H9 (cell line): ENCODE data around the gene NKX1-2. TPM values are rescaled to one million over a fixed set of nuclear protein-coding genes. Genes with fewer than 3 reads are reported as not detected.

Experiments used
- DNase-seq: peaks from one replicate; pipeline ENCODE4 v3.0.0-alpha.2; 2017
- H2AFZ ChIP-seq: one replicate; pipeline ENCODE4 v1.6.1; 2013; ENCODE audit warnings: mild to moderate bottlenecking, low read length, control low read depth, moderate library complexity
- H2AK5ac ChIP-seq: 2 replicates; pipeline ENCODE4 v1.6.1; 2013; ENCODE audit warnings: low read length, control low read depth, mixed read lengths; ENCODE audit not compliant: insufficient read length
- H2BK120ac ChIP-seq: one replicate; pipeline ENCODE4 v1.6.1; 2013; ENCODE audit warnings: low read depth, mild to moderate bottlenecking, low read length, control low read depth, inconsistent platforms; ENCODE audit not compliant: poor library complexity, severe bottlenecking
- H2BK12ac ChIP-seq: 2 replicates; pipeline ENCODE4 v1.6.1; 2013; ENCODE audit warnings: low read length, control low read depth, mixed read lengths, low read depth; ENCODE audit not compliant: insufficient read length
- H2BK15ac ChIP-seq: 2 replicates; pipeline ENCODE4 v1.6.1; 2013; ENCODE audit warnings: low read depth, low read length, control low read depth
- H2BK20ac ChIP-seq: one replicate; pipeline ENCODE4 v1.6.1; 2013; ENCODE audit warnings: low read depth, mild to moderate bottlenecking, low read length, control low read depth, inconsistent platforms; ENCODE audit not compliant: poor library complexity, severe bottlenecking
- H2BK5ac ChIP-seq: 2 replicates; pipeline ENCODE4 v1.6.1; 2013; ENCODE audit warnings: low read length, control low read depth, mixed read lengths; ENCODE audit not compliant: insufficient read length
- H3K14ac ChIP-seq: 2 replicates; pipeline ENCODE4 v1.6.1; 2013; ENCODE audit warnings: low read length, control low read depth; ENCODE audit not compliant: insufficient read depth
- H3K18ac ChIP-seq: 2 replicates; pipeline ENCODE4 v1.6.1; 2013; ENCODE audit warnings: low read depth, mild to moderate bottlenecking, mixed read lengths, low read length, control low read depth; ENCODE audit not compliant: insufficient read length
- H3K23ac ChIP-seq: 2 replicates; pipeline ENCODE4 v1.6.1; 2013; ENCODE audit warnings: low read length, control low read depth, mixed read lengths, low read depth; ENCODE audit not compliant: insufficient read length
- H3K23me2 ChIP-seq: 2 replicates; pipeline ENCODE4 v1.6.1; 2013; ENCODE audit warnings: low read depth, mild to moderate bottlenecking, mixed read lengths, low read length, control low read depth; ENCODE audit not compliant: insufficient read length, poor library complexity, severe bottlenecking
- H3K27ac ChIP-seq: 2 replicates; pipeline ENCODE4 v1.5.1; 2013; ENCODE audit warnings: low read length, control low read depth, mixed read lengths, low read depth; ENCODE audit not compliant: insufficient read length
- H3K27me3 ChIP-seq: 2 replicates; pipeline ENCODE4 v1.6.1; 2013; ENCODE audit warnings: low read length, control low read depth, inconsistent platforms; ENCODE audit not compliant: insufficient read depth
- H3K4ac ChIP-seq: 2 replicates; pipeline ENCODE4 v1.6.1; 2013; ENCODE audit warnings: low read depth, mild to moderate bottlenecking, control low read depth, inconsistent platforms, low read length, moderate library complexity
- H3K4me1 ChIP-seq: 2 replicates; pipeline ENCODE4 v1.6.1; 2013; ENCODE audit warnings: low read length, control low read depth, inconsistent platforms; ENCODE audit not compliant: insufficient read depth
- H3K4me2 ChIP-seq: 2 replicates; pipeline ENCODE4 v1.6.1; 2013; ENCODE audit warnings: low read length, control low read depth, mixed read lengths; ENCODE audit not compliant: insufficient read length, insufficient read depth
- H3K56ac ChIP-seq: 2 replicates; pipeline ENCODE4 v1.6.1; 2013; ENCODE audit warnings: low read depth, mild to moderate bottlenecking, mixed read lengths, low read length, control low read depth; ENCODE audit not compliant: insufficient read length
- H3K79me1 ChIP-seq: 2 replicates; pipeline ENCODE4 v1.6.1; 2013; ENCODE audit warnings: low read depth, mild to moderate bottlenecking, moderate library complexity, low read length, control low read depth, inconsistent platforms; ENCODE audit not compliant: insufficient read depth, poor library complexity, severe bottlenecking
- H3K79me2 ChIP-seq: 2 replicates; pipeline ENCODE4 v1.6.1; 2013; ENCODE audit warnings: low read length, control low read depth, inconsistent platforms; ENCODE audit not compliant: insufficient read depth
- H3K9ac ChIP-seq: 2 replicates; pipeline ENCODE4 v1.6.1; 2013; ENCODE audit warnings: low read length, control low read depth, mixed read lengths; ENCODE audit not compliant: insufficient read length; ENCODE audit errors: extremely low read depth
- H3K9me3 ChIP-seq: one replicate; pipeline ENCODE4 v1.6.1; 2013; ENCODE audit warnings: low read depth, low read length, inconsistent platforms; ENCODE audit not compliant: control insufficient read depth
- H3T11ph ChIP-seq: one replicate; pipeline ENCODE4 v1.6.1; 2013; ENCODE audit warnings: mild to moderate bottlenecking, low read length, control low read depth, inconsistent platforms
- H4K20me1 ChIP-seq: one replicate; pipeline ENCODE4 v1.6.1; 2013; ENCODE audit not compliant: control insufficient read depth, insufficient read length, insufficient read depth
- H4K5ac ChIP-seq: 2 replicates; pipeline ENCODE4 v1.6.1; 2013; ENCODE audit warnings: low read depth, mild to moderate bottlenecking, mixed read lengths, low read length, control low read depth; ENCODE audit not compliant: insufficient read length
- H4K8ac ChIP-seq: replicated peaks from 2 replicates; pipeline ENCODE4 v1.6.1; 2013; ENCODE audit warnings: low read length, control low read depth, mixed read lengths, low read depth; ENCODE audit not compliant: insufficient read length
- H4K91ac ChIP-seq: 2 replicates; pipeline ENCODE4 v1.6.1; 2013; ENCODE audit warnings: low read depth, mild to moderate bottlenecking, moderate library complexity, mixed read lengths, low read length, control low read depth; ENCODE audit not compliant: insufficient read length
- H3K27ac Mint-ChIP-seq, 3 experiments: 2 replicates in 2 of 3; 3 replicates in 1 of 3; pipeline ENCODE4 v1.8.0; 2020 to 2021; ENCODE audit warnings: mixed read lengths in 3 of 3, mild to moderate bottlenecking in 1 of 3, moderate library complexity in 1 of 3
- H3K27me3 Mint-ChIP-seq: 2 replicates; pipeline ENCODE4 v1.8.0; 2021; ENCODE audit warnings: low read depth, mild to moderate bottlenecking, moderate library complexity, mixed read lengths
- H3K36me3 Mint-ChIP-seq, 3 experiments: 2 replicates in 2 of 3; 3 replicates in 1 of 3; pipeline ENCODE4 v1.8.0; 2020 to 2021; ENCODE audit warnings: low read depth in 3 of 3, mixed read lengths in 3 of 3; ENCODE audit not compliant: insufficient read depth in 1 of 3
- H3K4me1 Mint-ChIP-seq, 2 experiments: 2 replicates each; pipeline ENCODE4 v1.8.0; 2020; ENCODE audit warnings: mixed read lengths in 2 of 2
- H3K4me3 Mint-ChIP-seq, 2 experiments: 2 replicates in 1 of 2; 3 replicates in 1 of 2; pipeline ENCODE4 v1.8.0; 2020 to 2021; ENCODE audit warnings: mild to moderate bottlenecking in 2 of 2, mixed read lengths in 2 of 2, moderate library complexity in 1 of 2
- H3K9me3 Mint-ChIP-seq, 2 experiments: 2 replicates in 1 of 2; 3 replicates in 1 of 2; pipeline ENCODE4 v1.8.0; 2020; ENCODE audit warnings: mild to moderate bottlenecking in 2 of 2, mixed read lengths in 2 of 2, moderate library complexity in 1 of 2
- WGBS: extraction: QIAGEN DNeasy Blood & Tissue Kit; methylation state at CpG from one replicate; pipeline ENCODE4 v1.1.7; 2013; ENCODE audit warnings: missing lambda C conversion rate, low lambda C conversion rate, mixed read lengths; ENCODE audit not compliant: insufficient read length; ENCODE audit errors: extremely low coverage; 5-methylcytosine and 5-hydroxymethylcytosine counted together
- total RNA-seq: library from RNA; stranded (reverse); gene quantifications from 2 replicates; pipeline ENCODE4 v1.2.1, GENCODE V29; 2021
- TF ChIP-seq, protein P1 (sequence below): fragments of 200-600 bp; sonication (generic); conservative IDR thresholded peaks from 3 replicates; pipeline ENCODE4 v1.8.0; 2021; ENCODE audit warnings: antibody characterized with exemption, mild to moderate bottlenecking

NKX1-2 gene
- total RNA-seq, 1 experiment from 2014 or later: 15.3 TPM

DNA sequence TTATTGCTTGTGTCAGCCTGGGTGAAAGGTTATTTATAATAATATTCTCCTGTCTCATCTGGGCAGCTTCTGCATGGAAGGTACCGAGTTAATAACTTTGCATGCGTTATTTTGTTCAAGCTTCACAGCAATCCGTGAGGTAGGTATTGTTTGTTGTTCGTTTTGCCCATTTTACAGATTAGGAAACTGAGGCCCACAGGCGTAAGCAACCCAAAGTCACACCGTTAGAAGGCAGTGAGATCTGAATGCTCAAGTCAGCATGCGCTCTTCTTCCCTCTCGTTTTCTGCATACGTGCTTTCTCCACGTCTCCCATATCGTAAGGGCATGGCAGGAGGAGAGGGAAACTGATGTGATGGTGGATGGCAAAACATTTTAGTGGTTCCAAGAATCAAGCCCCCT is 45.9 kb upstream of the NKX1-2 start:
- peaks cover 2% of the 10 kb centered on the region for H3K9me3 ChIP-seq
- no peak overlapping the region for H2BK20ac ChIP-seq
- DNase-seq: no peak
- no peak overlapping the region for H3K4me3 Mint-ChIP-seq
- H3K27ac ChIP-seq: no peak overlapping the region
- no peak overlapping the region for H3K56ac ChIP-seq
- H3K18ac ChIP-seq: no peak overlapping the region
- H3K27me3 Mint-ChIP-seq: no peaks in the 10 kb centered on the region; the same call in 1 of the 2 replicates
- no peak overlapping the region for H4K8ac ChIP-seq
- no peak overlapping the region for H2AK5ac ChIP-seq
- peaks cover 11 to 18% (median 16%) of the 10 kb centered on the region in 3 experiments for H3K36me3 Mint-ChIP-seq
- no peak overlapping the region for H2BK15ac ChIP-seq
- no peak overlapping the region for H2AFZ ChIP-seq
- no peaks in the 10 kb centered on the region for H3K27me3 ChIP-seq
- H4K5ac ChIP-seq: no peak overlapping the region
- H4K20me1 ChIP-seq: no peaks in the 10 kb centered on the region
- TF ChIP-seq, protein P1, sequence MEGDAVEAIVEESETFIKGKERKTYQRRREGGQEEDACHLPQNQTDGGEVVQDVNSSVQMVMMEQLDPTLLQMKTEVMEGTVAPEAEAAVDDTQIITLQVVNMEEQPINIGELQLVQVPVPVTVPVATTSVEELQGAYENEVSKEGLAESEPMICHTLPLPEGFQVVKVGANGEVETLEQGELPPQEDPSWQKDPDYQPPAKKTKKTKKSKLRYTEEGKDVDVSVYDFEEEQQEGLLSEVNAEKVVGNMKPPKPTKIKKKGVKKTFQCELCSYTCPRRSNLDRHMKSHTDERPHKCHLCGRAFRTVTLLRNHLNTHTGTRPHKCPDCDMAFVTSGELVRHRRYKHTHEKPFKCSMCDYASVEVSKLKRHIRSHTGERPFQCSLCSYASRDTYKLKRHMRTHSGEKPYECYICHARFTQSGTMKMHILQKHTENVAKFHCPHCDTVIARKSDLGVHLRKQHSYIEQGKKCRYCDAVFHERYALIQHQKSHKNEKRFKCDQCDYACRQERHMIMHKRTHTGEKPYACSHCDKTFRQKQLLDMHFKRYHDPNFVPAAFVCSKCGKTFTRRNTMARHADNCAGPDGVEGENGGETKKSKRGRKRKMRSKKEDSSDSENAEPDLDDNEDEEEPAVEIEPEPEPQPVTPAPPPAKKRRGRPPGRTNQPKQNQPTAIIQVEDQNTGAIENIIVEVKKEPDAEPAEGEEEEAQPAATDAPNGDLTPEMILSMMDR: no peak
- H3K4ac ChIP-seq: no peak overlapping the region
- peak overlapping the region; percentile 51 to 80 (median 66); a peak in 3 of 7 replicates for H3K27ac Mint-ChIP-seq
- no peaks in the 10 kb centered on the region for H3K79me2 ChIP-seq
- H3K4me1 ChIP-seq: no peaks in the 10 kb centered on the region
- H3K4me1 Mint-ChIP-seq: peaks cover 29 to 30% of the 10 kb centered on the region in 2 experiments
- no peak overlapping the region for H3K9ac ChIP-seq
- no peaks in the 10 kb centered on the region for H3K79me1 ChIP-seq
- H3K14ac ChIP-seq: no peak overlapping the region
- no peaks in the 10 kb centered on the region for H3K23me2 ChIP-seq
- WGBS: no CpG with 5 or more reads among the region's 11 CpGs
- H4K91ac ChIP-seq: no peak overlapping the region
- no peak overlapping the region for H3K23ac ChIP-seq
- no peak overlapping the region for H2BK12ac ChIP-seq
- H3K4me2 ChIP-seq: no peak overlapping the region
- H3K9me3 Mint-ChIP-seq: peaks cover 7% of the 10 kb centered on the region in 2 experiments
- H2BK120ac ChIP-seq: no peak overlapping the region
- no peak overlapping the region for H2BK5ac ChIP-seq
- H3T11ph ChIP-seq: no peak overlapping the region
